ENCODE data around the gene LYRM7.

- no peak for TF ChIP-seq CTCF (IDR thresholded peaks at IDR 0.05)
- no peak for TF ChIP-seq ZFX (IDR thresholded peaks at IDR 0.05; ENCODE audit: borderline replicate concordance)
These were observed 38.4 kb downstream of the LYRM7 start for GRCh38 chr5:131209175-131209505.

Data from 22Rv1 (cell line).